A549 (cell line): Measurements from ENCODE around the gene ITGAV.

Source experiments
- FOSL2 ChIP-seq, 2 experiments: fragments of 450-650 bp in 1 of 2; fragments of >200 bp in 1 of 2; sonication (Bioruptor Twin) in 1 of 2; formaldehyde crosslinking; IDR thresholded peaks; 2 replicates each; pipeline versions ENCODE4 v1.5.0 to v1.6.1; 2016 to 2020; ENCODE audit warnings: mild to moderate bottlenecking in 1 of 2, moderate library complexity in 1 of 2
- JUN ChIP-seq, 2 experiments: fragments of >200 bp; sonication (Bioruptor Twin); formaldehyde crosslinking; IDR thresholded peaks; 2 replicates in 1 of 2; 3 replicates in 1 of 2; pipeline ENCODE4 v1.6.1; 2016 to 2017
- TF ChIP-seq, protein P1 (sequence below): fragments of 200-600 bp; sonication (generic); IDR thresholded peaks from 2 replicates; pipeline ENCODE4 v1.6.1; 2016; ENCODE audit warnings: antibody characterized with exemption, mild to moderate bottlenecking, moderate library complexity

DNA sequence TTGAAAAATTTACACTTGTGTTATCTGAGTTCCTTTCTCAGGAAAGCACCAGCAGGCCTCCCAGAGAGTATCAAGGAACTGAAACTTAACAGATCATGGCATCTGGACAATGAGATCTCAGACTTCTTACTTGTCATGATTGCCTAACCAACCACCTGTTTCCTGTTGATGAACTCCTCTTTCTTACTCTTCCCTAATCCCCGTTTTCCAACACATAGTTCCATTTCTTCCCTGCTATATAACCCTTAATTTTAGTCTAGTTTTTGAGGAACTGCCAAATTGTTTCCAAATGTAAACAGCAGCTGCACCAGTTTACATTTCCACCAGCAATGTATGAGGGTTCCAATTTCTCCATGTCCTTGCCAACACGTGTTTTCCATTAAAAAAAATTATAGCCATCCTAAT, 98.0 kb downstream of the ITGAV start:
- TF ChIP-seq JUN (IDR thresholded peaks at IDR 0.05): no peak
- no peak for TF ChIP-seq FOSL2 (IDR thresholded peaks at IDR 0.05)
- TF ChIP-seq FOSL2 (CRISPR knock-in tag; IDR thresholded peaks at IDR 0.05): no peak
- TF ChIP-seq, protein P1, sequence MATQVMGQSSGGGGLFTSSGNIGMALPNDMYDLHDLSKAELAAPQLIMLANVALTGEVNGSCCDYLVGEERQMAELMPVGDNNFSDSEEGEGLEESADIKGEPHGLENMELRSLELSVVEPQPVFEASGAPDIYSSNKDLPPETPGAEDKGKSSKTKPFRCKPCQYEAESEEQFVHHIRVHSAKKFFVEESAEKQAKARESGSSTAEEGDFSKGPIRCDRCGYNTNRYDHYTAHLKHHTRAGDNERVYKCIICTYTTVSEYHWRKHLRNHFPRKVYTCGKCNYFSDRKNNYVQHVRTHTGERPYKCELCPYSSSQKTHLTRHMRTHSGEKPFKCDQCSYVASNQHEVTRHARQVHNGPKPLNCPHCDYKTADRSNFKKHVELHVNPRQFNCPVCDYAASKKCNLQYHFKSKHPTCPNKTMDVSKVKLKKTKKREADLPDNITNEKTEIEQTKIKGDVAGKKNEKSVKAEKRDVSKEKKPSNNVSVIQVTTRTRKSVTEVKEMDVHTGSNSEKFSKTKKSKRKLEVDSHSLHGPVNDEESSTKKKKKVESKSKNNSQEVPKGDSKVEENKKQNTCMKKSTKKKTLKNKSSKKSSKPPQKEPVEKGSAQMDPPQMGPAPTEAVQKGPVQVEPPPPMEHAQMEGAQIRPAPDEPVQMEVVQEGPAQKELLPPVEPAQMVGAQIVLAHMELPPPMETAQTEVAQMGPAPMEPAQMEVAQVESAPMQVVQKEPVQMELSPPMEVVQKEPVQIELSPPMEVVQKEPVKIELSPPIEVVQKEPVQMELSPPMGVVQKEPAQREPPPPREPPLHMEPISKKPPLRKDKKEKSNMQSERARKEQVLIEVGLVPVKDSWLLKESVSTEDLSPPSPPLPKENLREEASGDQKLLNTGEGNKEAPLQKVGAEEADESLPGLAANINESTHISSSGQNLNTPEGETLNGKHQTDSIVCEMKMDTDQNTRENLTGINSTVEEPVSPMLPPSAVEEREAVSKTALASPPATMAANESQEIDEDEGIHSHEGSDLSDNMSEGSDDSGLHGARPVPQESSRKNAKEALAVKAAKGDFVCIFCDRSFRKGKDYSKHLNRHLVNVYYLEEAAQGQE: no peak
